HG02884 (cell line): ENCODE results near the gene PHTF1.
A peak's percentile ranks its signal among the peaks of the same experiment; 100 is the strongest.

ENCODE experiments used
- ATAC-seq: cut with Tn5 transposase; IDR thresholded peaks from one replicate; pipeline ENCODE4 v1.9.1; 2021; ENCODE audit warnings: mild to moderate bottlenecking, moderate library complexity; ENCODE audit not compliant: unreplicated experiment

Gene PHTF1

DNA sequence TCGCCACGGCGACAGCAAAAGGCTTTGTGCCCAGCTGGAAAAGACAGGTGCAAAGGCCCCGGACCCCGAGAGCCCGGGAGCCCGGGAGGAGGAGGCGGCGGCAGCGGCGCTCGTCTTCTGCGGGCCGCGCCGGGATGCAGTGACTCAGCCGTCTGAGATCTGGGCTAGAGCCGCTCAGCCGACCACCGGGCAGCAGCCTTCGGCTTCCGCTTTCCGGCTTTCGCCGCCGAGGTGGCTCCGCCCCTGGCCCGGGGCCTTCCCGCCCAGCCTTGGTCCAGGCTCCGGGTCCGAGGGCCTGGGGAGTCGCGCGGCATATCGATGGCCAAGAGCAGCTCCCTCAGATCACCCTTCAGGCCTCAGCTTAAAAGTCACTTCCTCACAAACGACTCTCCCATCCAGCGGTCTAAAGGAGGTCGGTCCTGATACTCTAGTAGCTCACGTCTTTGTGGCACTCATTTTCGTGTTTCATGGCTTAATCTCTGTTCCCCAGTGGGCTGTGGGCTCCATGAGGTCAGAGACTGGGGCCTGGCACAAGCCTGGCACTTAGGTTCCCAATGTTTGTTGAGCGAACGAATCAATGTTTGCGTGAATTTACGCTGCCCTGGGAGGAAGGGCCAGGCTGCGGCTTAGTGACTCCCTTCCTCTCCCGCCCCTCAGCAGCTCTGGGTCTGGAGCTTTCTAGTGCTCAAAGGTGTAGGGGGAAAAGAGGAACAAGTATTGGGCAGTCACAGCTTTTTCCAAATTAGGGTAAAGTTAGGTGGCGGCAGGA lies at the start of gene PHTF1:
PHTF1 (minus strand) TSS at position 154 of the 769 bp plus-strand sequence. CDS start 783 bp downstream, outside the sequence.
- ATAC-seq, result peak; percentile 72

DNA sequence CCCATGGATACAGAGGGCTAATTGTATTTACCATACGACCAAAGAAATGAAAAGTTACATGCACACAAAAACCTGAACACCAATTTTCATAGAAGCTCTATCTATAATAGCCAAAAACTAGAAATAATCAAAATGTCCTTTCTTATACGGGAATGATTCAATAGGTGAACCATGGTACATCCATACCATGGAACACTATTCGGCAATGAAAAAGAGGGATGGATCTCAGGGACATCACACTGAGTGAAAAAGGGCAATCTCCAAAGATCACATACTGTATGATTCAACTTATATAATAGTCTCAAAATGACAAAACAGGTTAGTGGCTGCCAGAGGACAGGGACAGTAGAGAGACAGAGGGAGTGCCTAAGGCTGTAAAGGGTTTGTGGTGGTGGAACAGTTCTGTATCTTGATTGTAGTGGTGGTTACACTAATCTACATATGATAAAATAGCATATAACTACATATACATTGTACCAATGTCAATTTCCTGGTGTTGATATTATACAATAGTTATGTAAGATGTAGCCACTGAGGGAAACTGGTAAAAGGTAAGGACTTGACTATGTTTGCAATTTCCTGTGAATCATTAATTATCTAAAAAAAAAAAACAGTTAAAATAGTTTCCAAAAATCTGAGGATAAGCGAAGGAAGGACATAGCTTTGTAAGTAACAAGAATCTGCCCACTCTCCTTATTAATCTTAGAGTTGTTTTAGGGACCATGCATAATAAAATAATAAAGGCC lies 49.3 kb upstream of the PHTF1 start:
- no peak for ATAC-seq

DNA sequence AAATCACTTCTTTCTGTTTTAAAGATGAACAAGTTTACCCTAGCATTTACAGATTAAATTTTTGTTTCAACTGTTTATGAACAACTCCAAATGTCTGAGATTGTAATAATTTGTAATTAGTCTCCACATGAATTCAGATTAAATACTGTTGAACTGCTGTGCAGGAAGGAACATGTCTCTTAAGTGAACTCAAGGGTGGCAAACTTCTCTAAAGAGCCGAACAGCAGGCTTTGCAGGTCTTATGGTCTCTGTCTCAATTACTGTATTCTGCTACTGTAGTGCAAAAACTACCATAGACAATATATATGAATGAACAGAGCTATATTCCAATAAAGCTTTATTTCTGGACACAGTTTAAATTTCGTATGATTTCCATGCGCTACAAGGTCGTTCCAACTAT lies 46.4 kb upstream of the PHTF1 start:
- no peak for ATAC-seq

DNA sequence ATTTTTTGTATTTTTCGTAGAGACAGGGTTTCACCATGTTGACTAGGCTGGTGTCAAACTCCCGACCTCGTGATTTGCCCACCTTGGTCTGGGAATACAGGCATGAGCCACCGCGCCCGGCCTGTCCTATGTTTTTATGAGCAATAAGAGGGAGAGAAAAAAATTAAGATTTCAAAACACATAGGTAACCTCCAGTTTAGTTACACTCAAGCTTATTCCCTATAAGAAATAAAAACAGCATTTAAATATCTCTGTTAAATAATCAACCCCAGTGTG lies 45.9 kb upstream of the PHTF1 start:
- ATAC-seq, result no peak

DNA sequence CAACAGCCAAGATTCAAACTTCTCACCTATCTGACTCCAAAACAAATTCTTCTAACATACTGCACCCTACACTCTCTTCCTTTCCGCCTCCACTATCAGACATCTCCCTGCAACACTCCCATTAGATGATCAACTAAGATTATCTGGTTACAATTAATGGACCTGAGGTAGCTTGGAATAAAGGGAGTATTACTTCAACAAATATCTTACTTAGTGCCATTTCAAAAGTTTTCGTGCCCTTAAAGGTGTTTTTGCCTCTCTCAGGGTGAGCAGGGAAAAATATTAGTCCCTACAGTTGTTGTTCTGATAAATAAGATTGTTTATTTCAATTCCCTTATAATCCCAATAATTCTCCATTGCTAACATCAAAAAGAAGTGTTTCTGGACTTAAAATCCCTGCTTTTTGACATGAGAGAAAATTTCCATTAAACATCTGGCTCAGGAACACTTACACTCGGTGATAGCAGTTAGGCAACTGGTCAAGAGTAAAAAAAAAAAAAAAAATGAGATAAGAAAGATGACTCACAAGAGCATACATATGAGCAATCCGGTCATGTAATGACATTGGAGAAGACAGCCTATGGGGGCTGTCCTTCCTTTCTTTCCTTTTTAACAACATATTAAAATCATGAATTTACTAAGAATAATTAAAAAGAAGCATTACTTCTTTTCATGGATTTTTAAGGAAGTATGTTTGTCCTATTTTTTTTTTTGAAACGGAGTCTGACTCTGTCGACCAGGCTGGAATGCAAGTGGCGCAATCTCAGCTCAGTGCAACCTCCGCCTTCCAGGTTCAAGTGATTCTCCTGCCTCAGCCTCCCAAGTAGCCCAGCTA lies 45.4 kb upstream of the PHTF1 start:
- no peak for ATAC-seq

DNA sequence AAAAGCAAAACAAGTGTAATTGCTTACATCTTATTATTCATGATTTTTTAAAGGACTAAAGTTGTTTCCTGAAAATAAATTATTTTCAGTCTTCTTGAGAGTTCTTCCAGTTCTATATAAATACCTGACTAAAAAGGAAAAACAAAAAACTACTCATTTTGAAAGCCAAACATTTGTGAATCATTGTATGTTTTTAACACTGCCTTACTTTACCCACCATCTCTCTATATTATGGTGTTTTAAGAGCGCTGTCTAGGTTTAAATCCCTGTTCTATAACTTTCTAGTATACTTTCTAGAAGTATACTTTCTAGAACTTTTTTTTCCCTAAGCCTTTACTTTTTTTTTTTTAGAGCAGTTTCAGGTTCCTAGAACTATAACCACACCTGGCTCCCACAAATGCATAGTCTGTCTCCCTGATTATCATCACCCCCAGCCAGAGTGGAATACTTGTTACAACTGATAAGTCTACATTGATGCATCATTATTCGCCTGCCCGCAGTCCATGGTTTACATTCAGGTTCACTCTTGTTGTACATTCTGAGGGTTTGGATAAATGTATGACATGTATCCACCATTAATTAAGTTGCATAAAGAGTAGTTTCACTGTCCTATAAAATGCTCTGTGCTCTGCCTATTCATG lies 43.2 kb upstream of the PHTF1 start:
- ATAC-seq, result no peak

DNA sequence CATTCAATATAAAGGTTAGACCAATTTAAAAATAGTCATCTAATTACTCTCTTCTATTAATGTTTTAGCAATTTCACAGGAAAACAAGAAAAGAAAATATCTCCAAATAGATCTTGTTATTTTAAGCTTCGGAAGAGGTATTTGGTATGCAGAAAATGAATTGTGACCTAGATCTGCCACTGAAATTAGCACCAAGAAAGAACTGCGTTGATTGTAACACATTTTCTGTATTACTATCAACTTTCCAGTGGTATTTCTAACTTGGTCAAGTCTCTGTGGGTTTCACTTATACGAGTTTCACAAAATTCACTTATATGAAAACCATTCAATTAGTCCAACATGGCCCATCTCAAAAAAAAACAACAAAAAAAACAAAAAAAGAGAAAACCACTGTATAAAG lies 41.2 kb upstream of the PHTF1 start:
- no peak for ATAC-seq

DNA sequence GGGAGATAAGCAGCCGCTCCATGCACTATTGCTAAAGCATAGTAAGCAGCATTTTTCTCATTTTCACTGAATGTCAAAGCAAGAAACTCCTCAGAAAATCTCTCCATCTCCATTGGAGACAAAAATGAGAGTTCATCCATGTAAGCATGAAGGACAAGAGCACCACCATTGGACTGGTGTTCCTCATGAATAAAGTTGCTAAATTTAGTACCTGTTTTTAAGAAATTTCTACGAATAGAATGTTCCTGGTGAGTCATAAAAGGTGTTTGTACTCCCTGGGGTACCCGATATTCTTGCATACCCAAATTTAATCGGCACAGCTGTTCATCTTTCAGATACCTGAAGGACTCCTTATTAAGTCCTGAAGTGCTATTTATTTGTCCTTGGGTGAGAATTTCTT lies 38.2 kb upstream of the PHTF1 start:
- no peak for ATAC-seq

DNA sequence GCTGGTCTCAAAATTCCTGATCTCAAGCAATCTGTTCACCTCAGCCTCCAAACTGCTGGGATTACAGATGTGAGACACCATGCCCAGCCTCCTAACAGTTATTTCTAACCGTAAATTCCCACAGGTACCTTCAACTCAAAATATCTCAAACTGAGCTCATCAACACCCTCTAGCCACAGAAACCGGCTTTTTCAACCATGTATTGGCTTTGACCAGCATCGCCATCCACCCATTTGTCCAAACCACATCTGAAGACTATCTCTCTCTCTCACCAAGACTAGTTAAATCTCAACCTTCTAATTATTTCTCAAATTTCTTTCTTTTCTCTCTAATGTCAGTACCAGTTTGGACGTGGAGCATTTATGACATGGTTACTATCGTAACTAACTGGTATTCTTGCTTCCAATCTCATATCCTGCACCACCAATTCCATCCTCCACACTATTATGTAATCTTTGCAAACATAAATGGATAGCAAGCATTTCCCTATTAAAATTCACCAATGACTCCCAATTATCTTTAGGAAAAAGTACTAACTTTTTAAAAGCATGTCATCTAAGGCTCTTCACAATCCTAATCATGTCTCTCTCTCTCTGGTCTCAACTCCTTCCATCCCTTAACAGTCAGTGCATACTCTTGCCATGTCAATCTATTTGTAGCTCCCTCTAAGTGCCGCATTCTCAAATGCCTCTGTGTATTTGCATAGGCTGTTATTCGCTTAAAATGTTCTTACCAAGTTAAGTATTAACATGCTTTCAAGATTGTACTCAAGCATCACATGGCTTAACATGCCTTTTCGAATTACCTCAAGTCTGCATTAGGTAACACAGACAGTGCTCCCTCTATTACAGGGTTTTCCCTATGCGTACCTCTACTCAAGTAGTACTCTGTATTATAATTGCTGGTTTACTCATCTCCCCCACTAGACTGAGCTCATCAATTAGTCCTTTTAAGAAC lies 34.9 kb upstream of the PHTF1 start:
- no peak for ATAC-seq

DNA sequence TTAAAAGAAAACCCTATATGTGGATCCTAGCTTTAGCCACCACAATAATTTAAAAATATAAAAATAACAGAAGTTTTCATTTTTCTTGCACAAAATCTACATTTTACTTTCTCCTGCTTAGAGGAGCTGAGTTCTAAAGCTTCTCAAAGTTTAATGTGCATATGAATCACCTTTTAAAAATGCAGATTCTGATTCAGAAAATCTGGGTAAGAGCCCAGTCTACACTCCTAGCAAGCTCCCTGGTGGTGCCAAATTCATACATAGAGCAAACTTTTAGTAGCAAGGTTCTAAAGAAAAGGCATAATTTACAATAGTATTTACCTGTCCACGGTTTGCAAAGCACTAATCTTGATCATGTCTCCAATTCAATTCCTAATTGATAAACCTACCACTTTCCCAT lies 33.7 kb upstream of the PHTF1 start:
- no peak for ATAC-seq

DNA sequence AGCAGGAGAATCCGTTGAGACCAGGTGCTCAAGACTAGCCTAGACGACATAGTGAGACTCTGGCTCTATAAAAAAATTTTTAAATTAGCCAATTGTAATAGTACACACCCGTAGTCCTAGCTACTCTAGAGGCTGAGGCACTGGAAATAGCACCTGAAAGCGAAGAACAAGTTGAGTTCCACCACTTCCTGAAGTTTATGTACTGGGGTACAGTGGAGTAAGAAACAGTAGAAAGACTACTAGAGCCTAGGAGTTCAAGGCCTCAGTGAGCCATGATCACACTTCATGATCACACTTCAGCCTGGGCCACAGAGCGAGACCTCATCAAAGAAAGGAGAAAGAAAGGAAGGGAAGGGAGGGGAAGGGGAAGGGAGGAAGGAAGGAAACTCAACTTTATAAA lies 33.2 kb upstream of the PHTF1 start:
- ATAC-seq, result no peak

DNA sequence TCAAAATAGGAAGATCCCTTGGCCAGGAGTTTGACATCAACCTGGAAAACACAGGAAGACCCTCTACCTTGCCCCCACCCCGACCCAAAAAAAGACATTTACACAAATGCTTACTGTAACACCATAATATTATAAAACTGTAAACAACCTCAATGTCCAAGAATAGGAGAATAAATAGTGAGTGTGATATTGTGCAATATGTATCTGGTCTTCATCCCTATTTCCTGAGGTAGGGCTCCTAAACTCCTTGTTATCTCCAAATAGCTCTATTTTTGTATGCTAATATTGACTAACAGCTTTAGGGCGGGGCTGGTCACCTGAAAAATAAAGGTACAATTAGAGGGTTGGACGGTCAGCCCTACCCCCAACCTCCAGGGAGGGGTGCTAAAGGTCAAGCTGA lies 29.5 kb upstream of the PHTF1 start:
- no peak for ATAC-seq

DNA sequence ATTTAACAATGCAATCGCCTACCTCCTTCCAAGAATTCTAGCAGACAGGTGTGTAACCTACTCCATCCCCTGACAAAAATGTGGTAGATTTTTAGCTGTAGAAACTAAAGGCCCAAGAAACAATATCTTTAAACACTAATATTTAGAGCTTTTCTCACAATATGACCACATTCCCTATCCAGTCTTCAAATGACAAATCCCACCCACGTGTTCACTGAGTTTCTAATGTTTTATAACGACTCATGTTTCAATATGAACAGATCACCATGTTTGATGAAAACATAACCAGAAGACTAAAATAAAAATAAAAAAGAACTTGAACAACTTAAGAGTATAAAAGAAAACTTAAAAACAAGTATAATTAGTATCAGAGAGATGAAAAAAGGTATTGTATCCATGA lies 28.4 kb upstream of the PHTF1 start:
- no peak for ATAC-seq

DNA sequence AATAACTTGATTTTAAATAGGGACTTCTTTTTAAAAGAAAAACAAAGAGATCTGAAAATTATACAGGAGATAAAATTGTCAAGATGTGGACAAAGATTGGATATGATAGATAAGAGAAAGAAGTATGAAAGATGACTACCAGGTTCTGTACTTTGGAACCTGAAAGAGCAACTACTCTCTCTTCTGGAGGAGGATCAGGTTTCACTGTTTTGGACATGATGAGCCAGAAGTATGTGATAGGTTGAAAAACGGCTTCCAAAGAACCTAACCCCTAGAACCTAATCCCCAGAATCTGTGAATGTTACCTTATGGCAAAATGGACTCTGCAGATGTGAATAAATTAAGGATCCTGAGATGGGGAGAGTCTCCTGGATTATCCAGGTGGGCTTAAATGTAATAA lies 26.8 kb upstream of the PHTF1 start:
- no peak for ATAC-seq

DNA sequence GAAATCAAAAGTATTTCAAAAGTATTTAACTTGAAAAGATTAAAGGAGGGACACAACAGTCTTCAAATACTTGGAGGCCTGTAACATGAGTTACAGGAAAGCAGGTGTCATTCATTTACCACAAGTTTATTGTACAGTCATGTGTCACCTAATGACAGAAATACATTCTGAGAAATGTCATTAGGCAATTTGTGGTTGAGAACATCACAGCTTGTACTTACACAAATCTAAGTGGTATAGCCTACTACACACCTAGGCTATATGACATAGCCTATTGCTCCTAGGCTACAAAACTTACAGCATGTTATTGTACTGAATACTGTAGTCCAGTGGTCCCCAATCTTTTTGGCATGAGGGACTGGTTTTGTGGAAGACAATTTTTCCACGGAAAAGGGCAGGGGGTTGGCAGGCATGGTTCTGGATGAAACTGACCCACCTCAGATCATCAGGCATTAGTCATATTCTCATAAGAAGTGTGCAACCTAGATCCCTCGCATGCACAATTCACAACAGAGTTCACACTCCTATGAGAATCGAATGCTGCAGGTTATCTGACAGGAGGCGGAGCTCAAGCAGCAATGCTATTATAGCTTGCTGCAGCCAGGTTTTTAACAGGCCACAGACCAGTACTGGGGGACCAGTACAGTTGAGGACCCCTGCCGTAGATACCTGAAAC lies 25.0 kb upstream of the PHTF1 start:
- peak; percentile 78 for ATAC-seq

DNA sequence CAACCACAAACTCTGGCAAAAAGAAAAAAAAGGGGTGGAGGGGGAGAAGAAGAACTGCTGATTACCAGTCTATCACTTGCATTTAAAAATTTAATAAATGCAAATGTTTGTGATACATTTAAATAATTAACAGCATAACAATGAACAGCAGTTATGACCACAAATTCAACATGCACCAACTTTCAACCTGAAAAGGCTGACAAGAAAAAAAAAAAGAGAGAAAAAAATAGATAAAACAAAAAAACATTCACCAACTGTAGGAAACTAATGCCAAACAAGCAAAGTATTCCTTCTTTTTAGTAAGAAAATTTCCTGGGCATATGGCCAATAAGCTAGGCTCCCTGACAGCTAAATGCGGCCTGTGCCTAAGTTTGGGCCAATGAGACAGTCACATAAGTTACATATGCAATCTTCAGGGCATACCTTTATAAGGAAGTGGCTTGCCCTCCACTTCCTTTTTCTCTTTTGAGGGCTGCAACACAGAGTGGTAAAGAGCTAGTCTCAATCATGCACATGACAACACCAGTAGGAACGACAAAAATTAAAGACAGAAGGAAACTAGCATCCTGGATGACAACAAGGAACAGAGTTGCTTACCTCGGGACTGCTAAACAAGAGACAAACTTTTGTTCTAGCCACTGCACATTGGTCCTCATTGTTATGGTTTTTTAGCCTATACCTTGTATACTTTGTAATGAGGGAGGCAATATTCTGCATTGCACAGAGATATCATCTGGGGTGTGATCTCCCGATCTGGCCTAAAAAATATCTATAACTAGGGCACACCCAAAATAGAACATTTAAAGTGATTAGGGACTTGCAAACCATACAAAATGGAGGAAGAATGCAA lies 24.2 kb upstream of the PHTF1 start:
- ATAC-seq, result peak; percentile 53

DNA sequence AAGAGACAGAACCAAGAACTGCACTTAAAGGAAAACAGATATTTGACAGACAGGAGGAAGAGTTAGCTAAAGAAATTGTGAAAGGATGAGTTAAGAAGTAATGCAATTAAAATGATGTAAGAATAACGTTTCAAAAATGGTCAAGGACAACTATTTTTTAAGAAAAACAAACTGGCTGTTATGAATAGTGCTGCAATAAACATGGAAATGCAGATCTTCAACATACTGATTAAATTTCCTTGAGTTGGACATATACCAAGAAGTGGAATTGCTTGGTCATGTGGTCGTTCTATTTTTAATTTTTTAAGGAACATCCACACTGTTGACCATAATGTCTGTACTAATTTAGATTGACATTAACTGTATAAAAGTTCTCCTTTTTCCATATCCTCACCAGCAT lies 23.1 kb upstream of the PHTF1 start:
- ATAC-seq, result no peak

DNA sequence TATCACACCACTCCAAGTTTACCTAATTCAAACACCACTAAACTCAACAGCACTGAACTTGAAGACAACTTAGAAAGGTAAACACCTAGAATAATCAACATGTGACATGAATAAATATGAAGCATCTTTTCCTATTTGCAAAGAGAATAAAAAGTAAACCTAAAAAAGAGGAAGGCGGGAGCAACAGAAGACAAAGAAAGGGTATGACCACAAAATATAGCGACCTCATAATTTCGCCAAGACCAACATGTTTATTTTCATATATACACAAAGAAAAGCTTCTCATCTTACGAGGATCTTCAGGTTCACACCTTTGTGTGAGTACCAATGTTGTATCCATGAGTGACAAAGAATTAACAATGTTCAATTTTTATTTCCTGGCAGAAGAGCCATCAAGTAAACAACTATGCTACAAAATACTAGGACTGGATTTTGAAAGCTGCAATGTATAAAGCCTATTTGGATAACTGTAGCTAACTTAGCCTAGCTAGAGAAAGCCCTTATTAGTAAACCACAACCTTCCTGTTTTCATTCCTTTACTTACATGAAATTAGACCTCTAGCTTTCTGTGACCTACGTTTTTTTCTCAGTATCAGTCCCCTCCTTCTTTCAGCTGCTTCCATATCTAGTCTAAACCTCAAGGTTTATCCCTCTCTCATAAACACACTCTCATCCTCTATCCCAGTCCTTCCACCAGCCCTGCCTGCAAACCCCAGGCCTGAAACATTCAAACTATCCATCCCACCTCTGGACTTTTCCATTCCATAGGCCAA lies 21.3 kb upstream of the PHTF1 start:
- ATAC-seq, result no peak
